Measurements from ENCODE around the gene DNAJA4.

DNAJA4 gene

GRCh38 chr15:78264304-78265136 lies at the start of gene DNAJA4:
TSS of gene DNAJA4 (plus strand) at chr15:78264562. CDS start at chr15:78264764, 202 bp downstream.
- in situ Hi-C loops (cut with HindIII; ENCODE audit: low sequenced_read_pairs) = no loop called here

DNA sequence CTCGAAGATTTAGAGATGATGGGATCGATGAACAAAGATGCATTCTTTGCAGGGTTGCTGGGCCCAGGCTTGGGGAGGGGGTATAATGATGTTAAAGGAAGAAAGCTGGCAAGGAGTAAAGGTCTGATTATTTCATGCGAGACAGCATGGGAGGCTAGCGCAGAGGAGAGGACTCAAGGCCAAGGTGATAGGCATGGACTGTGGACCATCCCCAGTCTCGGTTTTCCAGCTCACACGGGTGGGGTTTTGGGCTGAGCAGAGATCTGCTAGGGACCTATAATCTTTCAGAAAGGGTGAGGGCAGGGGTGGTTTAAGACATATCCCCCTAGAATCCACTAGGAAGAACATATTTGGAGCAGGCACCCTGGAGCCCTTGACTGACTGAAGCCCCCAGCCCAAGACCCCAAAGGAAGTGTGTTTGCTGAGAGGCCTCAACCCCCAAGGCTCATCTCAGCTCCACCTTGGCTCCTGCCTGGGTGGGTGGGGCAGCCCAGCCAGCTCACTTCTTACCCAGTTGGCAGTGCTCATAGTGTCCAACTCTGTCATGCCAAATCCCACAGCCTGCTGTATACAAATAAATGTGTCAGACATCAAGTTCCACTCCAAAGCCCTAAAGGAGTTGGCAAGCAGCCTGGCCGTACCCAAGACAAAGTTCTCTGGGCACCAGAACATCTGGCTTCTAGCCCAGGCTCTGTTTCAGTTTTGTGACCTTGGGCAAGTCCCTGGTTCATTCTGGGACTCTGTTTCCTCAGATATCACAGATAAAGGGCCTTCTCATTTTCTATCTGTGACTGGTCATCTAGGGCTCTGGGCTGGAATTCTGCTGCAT lies 47.9 kb upstream of the DNAJA4 start:
- in situ Hi-C loops (cut with HindIII; ENCODE audit: low sequenced_read_pairs) = no loop called here

DNA sequence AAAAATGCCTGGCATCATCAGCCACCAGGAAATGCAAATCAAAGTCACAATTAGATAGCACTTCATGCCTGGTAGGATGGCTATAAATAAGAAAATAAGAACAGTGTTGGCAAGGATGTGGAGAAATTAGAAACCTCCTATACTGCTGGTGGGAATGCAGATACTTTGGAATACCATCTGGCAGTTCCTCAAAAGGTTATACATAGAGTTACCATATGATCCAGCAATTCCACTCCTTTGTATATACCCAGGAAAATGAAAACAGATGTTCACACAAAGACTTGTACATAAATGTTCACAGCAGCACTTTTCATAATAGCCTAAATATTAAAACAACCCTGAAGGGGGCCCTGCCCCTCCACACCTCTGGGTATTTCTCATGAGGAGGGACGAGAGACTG lies 43.6 kb upstream of the DNAJA4 start:
- in situ Hi-C loops (cut with HindIII; ENCODE audit: low sequenced_read_pairs) = no loop called here

GRCh38 chr15:78222745-78223395 lies 41.5 kb upstream of the DNAJA4 start:
- in situ Hi-C loops (cut with HindIII; ENCODE audit: low sequenced_read_pairs) = no loop called here

DNA sequence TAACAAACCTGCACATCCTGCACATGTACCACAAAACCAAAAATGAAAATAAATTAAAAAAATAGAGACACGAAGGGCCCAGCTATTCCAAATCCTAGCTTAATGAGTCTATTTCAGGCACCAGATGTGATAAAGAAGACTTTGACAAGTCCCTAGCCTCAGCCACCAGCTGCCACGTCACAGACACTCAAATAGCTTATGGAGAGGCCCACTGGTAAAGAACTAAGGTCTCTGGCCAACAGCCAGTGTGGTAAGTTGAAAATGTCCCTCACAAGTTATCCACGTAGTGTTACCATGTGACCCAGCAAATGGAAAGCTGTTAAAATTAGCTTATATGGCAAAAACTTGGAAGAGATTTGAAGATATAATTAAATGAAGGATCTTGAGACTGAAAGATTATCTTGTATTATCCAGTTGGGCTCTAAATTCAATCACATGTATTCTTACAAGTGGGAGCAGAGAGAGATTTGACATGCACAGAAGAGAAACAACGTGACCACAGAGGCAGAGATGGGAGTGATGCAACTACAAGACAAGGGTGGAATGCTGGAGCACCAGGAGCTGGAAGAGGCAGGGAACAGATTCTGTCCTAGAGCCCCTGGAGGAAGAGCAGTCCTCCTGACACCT lies 40.9 kb upstream of the DNAJA4 start:
- in situ Hi-C loops (cut with HindIII; ENCODE audit: low sequenced_read_pairs) = no loop called here

- in situ Hi-C loops (cut with HindIII; ENCODE audit: low sequenced_read_pairs) = no loop called here
Measured at GRCh38 chr15:78224023-78224411, 40.3 kb upstream of the DNAJA4 start.

GRCh38 chr15:78225783-78226541 lies 38.4 kb upstream of the DNAJA4 start:
- in situ Hi-C loops (cut with HindIII; ENCODE audit: low sequenced_read_pairs) = no loop called here

GRCh38 chr15:78228356-78228996 lies 35.9 kb upstream of the DNAJA4 start:
- in situ Hi-C loops (cut with HindIII; ENCODE audit: low sequenced_read_pairs) = no loop called here

GRCh38 chr15:78229431-78230406 lies 34.6 kb upstream of the DNAJA4 start:
- in situ Hi-C loops (cut with HindIII; ENCODE audit: low sequenced_read_pairs) = no loop called here

DNA sequence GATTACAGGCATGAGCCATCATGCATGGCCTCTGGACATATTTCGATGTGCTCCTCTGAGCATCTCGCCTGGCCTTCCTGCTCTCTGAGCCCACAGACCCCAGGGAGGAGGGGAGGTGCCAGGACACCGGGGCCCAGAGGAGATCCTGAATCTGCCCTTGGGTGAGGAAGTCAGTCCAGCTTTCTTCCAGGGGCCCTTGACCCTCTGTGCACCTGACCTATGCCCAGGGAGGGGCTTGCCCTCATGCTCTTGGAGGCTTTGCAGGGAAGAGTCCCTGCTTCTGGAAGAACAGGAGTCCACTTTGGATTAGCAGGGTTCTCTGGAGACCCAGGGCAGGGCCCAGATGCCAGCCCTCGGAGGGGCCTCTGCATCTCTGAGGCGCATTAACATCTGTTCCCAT lies 31.4 kb upstream of the DNAJA4 start:
- in situ Hi-C loops (cut with HindIII; ENCODE audit: low sequenced_read_pairs) = no loop called here

- in situ Hi-C loops (cut with HindIII; ENCODE audit: low sequenced_read_pairs) = no loop called here
Measured at GRCh38 chr15:78233496-78233895, 30.9 kb upstream of the DNAJA4 start.

GRCh38 chr15:78234515-78235040 lies 29.8 kb upstream of the DNAJA4 start, which contains the start of gene ACSBG1:
TSS of gene ACSBG1 (minus strand) at chr15:78234565. CDS start at chr15:78234501, 64 bp downstream.
- in situ Hi-C loops (cut with HindIII; ENCODE audit: low sequenced_read_pairs) = no loop called here

DNA sequence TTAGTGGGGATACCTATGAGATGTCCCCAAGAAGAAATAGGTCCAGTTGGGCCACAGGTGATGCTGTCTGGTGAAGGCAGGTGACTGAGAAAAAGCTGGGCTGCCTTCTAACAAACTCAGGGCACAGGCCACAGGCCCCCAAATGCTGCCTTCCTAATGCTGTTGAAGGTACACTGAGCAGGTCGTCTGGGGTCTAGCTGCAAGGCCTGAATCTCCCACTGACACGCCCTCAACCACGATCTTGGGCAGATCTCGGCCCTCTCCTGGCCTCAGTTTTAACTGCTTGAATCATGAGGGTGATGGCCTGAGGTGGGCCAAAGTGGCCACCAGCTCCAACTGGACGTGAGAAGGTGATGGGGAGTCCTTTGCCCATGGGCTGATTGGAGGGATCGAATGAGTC lies 27.9 kb upstream of the DNAJA4 start:
- in situ Hi-C loops (cut with HindIII; ENCODE audit: low sequenced_read_pairs) = no loop called here

DNA sequence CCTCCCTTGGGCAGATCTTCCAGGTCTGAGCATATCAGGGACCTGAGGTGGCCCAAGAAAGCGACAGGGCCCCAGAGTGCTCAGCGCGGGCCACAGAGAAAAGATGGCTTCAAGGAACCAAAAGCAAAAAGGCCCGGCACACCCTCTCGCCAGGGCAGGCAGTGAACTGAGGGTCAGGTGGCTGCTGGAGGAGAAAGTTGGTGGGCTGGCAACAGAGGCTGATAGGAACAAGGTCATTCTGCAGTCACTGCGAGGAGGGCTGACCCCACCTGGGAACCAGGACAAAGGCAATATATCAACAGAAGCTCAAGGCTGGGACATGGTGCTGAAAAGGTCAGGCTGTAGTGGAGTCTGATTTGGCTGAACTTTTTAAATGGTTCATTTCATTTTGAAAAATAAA lies 27.2 kb upstream of the DNAJA4 start:
- in situ Hi-C loops (cut with HindIII; ENCODE audit: low sequenced_read_pairs) = no loop called here

- in situ Hi-C loops (cut with HindIII; ENCODE audit: low sequenced_read_pairs) = no loop called here
Measured at GRCh38 chr15:78239811-78240210, 24.6 kb upstream of the DNAJA4 start.

- in situ Hi-C loops (cut with HindIII; ENCODE audit: low sequenced_read_pairs) = no loop called here
Measured at GRCh38 chr15:78241017-78241416, 23.3 kb upstream of the DNAJA4 start.

DNA sequence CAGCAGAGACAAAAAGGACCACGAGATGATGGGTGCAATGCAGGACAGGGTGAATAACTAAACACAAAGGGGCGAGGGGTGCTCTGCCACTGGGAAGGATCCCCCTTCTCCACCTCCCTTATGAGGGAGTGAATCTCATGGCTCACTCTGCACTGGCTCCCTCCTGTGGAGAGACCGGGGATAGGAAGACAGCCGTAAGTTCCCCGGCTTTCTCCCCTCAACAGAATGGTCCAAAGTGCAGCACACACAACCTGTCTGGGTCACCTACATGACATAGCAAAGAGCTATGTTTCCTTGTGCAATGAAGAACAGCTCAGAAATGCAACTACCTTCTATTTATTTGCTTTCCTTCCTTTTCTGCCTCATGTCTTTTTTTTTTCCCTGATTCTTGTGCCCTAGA lies 22.2 kb upstream of the DNAJA4 start:
- in situ Hi-C loops (cut with HindIII; ENCODE audit: low sequenced_read_pairs) = no loop called here

- in situ Hi-C loops (cut with HindIII; ENCODE audit: low sequenced_read_pairs) = no loop called here
Measured at GRCh38 chr15:78243058-78243457, 21.3 kb upstream of the DNAJA4 start.

Data from endothelial cell of hepatic sinusoid (primary cell).